Caco-2 (cell line): Measurements from ENCODE around the gene ZNF148. TPM values are rescaled to one million over a fixed set of nuclear protein-coding genes. Genes with fewer than 3 reads are reported as not detected.

Experiments used
- BruUV-seq: library from RNA; stranded (reverse); fragments of 400-500 nt; replicated peaks from 2 replicates; lab custom pipeline; 2021; lab: Mats Ljungman, UMichigan
- CTCF ChIA-PET: fragments of 300-600 bp; sonication (Branson Sonifier 250); formaldehyde crosslinking; loops from one replicate; lab custom pipeline; 2022; ENCODE audit warnings: antibody characterized with exemption; lab: Charles Lee
- POLR2A ChIA-PET: fragments of 300-600 bp; sonication (Branson Sonifier 250); formaldehyde crosslinking; loops from one replicate; lab custom pipeline; 2022; ENCODE audit warnings: antibody characterized with exemption; lab: Charles Lee
- DNase-seq, 2 experiments: peaks; one replicate each; pipeline versions ENCODE4 v3.0.0 to v3.0.0-alpha.2; 2020 to 2022
- H3K27me3 ChIP-seq: replicated peaks from 2 replicates; pipeline ENCODE4 v1.6.0; 2011; ENCODE audit warnings: low read length; ENCODE audit not compliant: control insufficient read depth, insufficient read depth
- H3K36me3 ChIP-seq: 2 replicates; pipeline ENCODE4 v1.5.1; 2011; ENCODE audit warnings: low read length; ENCODE audit not compliant: control insufficient read depth, insufficient read depth
- H3K4me1 ChIP-seq: fragments of 250-450 bp; sonication (Bioruptor Pico); 2 replicates; pipeline ENCODE4 v1.5.1; 2020; ENCODE audit warnings: mild to moderate bottlenecking
- H3K4me3 ChIP-seq: 2 replicates; pipeline ENCODE4 v1.5.1; 2011; ENCODE audit warnings: low read depth, mild to moderate bottlenecking, control low read depth, low read length
- H3K9me3 ChIP-seq: fragments of 250-450 bp; sonication (Bioruptor Pico); 2 replicates; pipeline ENCODE4 v1.5.1; 2020; ENCODE audit warnings: mild to moderate bottlenecking, moderate library complexity
- H3K27ac Mint-ChIP-seq: one replicate; pipeline ENCODE4 v1.8.0; 2022; ENCODE audit warnings: mixed read lengths; ENCODE audit not compliant: unreplicated experiment
- H3K27me3 Mint-ChIP-seq: one replicate; pipeline ENCODE4 v1.8.0; 2022; ENCODE audit warnings: mixed read lengths; ENCODE audit not compliant: insufficient read depth, unreplicated experiment
- H3K36me3 Mint-ChIP-seq: one replicate; pipeline ENCODE4 v1.8.0; 2022; ENCODE audit warnings: mild to moderate bottlenecking, mixed read lengths; ENCODE audit not compliant: insufficient read depth, unreplicated experiment
- H3K4me1 Mint-ChIP-seq: one replicate; pipeline ENCODE4 v1.8.0; 2022; ENCODE audit warnings: low read depth, mixed read lengths; ENCODE audit not compliant: unreplicated experiment
- H3K4me3 Mint-ChIP-seq: one replicate; pipeline ENCODE4 v1.8.0; 2022; ENCODE audit warnings: mild to moderate bottlenecking, moderate library complexity, mixed read lengths; ENCODE audit not compliant: unreplicated experiment
- H3K9me3 Mint-ChIP-seq: one replicate; pipeline ENCODE4 v1.8.0; 2022; ENCODE audit warnings: mixed read lengths; ENCODE audit not compliant: unreplicated experiment
- CTCF ChIP-seq, 2 experiments: fragments of 200-600 bp in 1 of 2; IDR thresholded peaks; 1 replicate in 1 of 2; 2 replicates in 1 of 2; pipeline versions ENCODE4 v1.5.1 to v1.8.0; 2011 to 2022; ENCODE audit warnings: antibody characterized with exemption in 1 of 2, control low read depth in 1 of 2, inconsistent platforms in 1 of 2, low read depth in 1 of 2, low read length in 1 of 2, mild to moderate bottlenecking in 1 of 2, moderate library complexity in 1 of 2; ENCODE audit not compliant: insufficient read depth in 1 of 2, severe bottlenecking in 1 of 2, unreplicated experiment in 1 of 2
- intact Hi-C: fragments of 100-400 bp; cut with micrococcal nuclease; formaldehyde crosslinking; loops from one replicate; pipeline ENCODE4 v1.10.0; 2022; ENCODE audit not compliant: unreplicated experiment
- total RNA-seq: library from RNA; stranded (reverse); gene quantifications from 2 replicates; pipeline ENCODE4 v1.2.3, GENCODE V29; 2022

Gene ZNF148
- total RNA-seq, 1 experiment from 2014 or later: 33.3 TPM

GRCh38 chr3:125332504-125332903, 42.6 kb downstream of the ZNF148 start:
- H3K4me3 Mint-ChIP-seq: no peak overlapping the region
- intact Hi-C loops: no loop called here
- DNase-seq: no peak
- Histone ChIP-seq H3K4me1 (0 out of 2 replicates have a peak, but pooled peaks cover 6% of the 10 kb centered on the region), H3K9me3 (no peaks in the 10 kb centered on the region), H3K4me3 (no peak overlapping the region), H3K27me3 (no peaks in the 10 kb centered on the region), H3K36me3 (no peaks in the 10 kb centered on the region)
- peaks cover 10% of the 10 kb centered on the region for H3K36me3 Mint-ChIP-seq
- H3K27ac Mint-ChIP-seq: no peak overlapping the region
- peaks cover 10% of the 10 kb centered on the region for H3K9me3 Mint-ChIP-seq
- no peaks in the 10 kb centered on the region for H3K27me3 Mint-ChIP-seq
- ChIA-PET POLR2A (no interaction called here), CTCF (no interaction called here)
- H3K4me1 Mint-ChIP-seq: peaks cover 7% of the 10 kb centered on the region
- TF ChIP-seq CTCF (IDR thresholded peaks at IDR 0.05; ENCODE audit: insufficient read depth in 1 of 2, low read depth in 1 of 2, low read length in 1 of 2, severe bottlenecking in 1 of 2, unreplicated experiment in 1 of 2): no peak
- BruUV-seq: no TSS peak

- no peak overlapping the region for H3K4me3 Mint-ChIP-seq
- DNase-seq: no peak
- peaks cover 9% of the 10 kb centered on the region for H3K36me3 Mint-ChIP-seq
- 0 out of 2 replicates have a peak, but pooled peaks cover 6% of the 10 kb centered on the region for H3K4me1 ChIP-seq
- H3K27me3 Mint-ChIP-seq: no peaks in the 10 kb centered on the region
- H3K27me3 ChIP-seq: no peaks in the 10 kb centered on the region
- intact Hi-C loops: no loop called here
- peaks cover 7% of the 10 kb centered on the region for H3K4me1 Mint-ChIP-seq
- no peak for TF ChIP-seq CTCF (IDR thresholded peaks at IDR 0.05; ENCODE audit: insufficient read depth in 1 of 2, low read depth in 1 of 2, low read length in 1 of 2, severe bottlenecking in 1 of 2, unreplicated experiment in 1 of 2)
- H3K36me3 ChIP-seq: no peaks in the 10 kb centered on the region; the same call in 1 of the 2 replicates
- H3K9me3 ChIP-seq: no peaks in the 10 kb centered on the region
- no peak overlapping the region for H3K4me3 ChIP-seq
- BruUV-seq: no TSS peak
- H3K9me3 Mint-ChIP-seq: peaks cover 10% of the 10 kb centered on the region
- ChIA-PET POLR2A (no interaction called here), CTCF (no interaction called here)
- no peak overlapping the region for H3K27ac Mint-ChIP-seq
These were observed 43.9 kb downstream of the ZNF148 start for GRCh38 chr3:125331243-125331642.

GRCh38 chr3:125326957-125327356, 48.2 kb downstream of the ZNF148 start:
- DNase-seq: no peak
- peaks cover 9% of the 10 kb centered on the region for H3K9me3 Mint-ChIP-seq
- H3K9me3 ChIP-seq: no peaks in the 10 kb centered on the region
- intact Hi-C loops: no loop called here
- no peak overlapping the region for H3K27ac Mint-ChIP-seq
- H3K4me1 Mint-ChIP-seq: peaks cover 6% of the 10 kb centered on the region
- H3K27me3 ChIP-seq: no peaks in the 10 kb centered on the region
- H3K4me1 ChIP-seq: no peaks in the 10 kb centered on the region
- TF ChIP-seq CTCF (IDR thresholded peaks at IDR 0.05; ENCODE audit: insufficient read depth in 1 of 2, low read depth in 1 of 2, low read length in 1 of 2, severe bottlenecking in 1 of 2, unreplicated experiment in 1 of 2): no peak
- ChIA-PET POLR2A (no interaction called here), CTCF (no interaction called here)
- H3K36me3 ChIP-seq: no peaks in the 10 kb centered on the region; the same call in 1 of the 2 replicates
- BruUV-seq: no TSS peak
- no peaks in the 10 kb centered on the region for H3K27me3 Mint-ChIP-seq
- peaks cover 4% of the 10 kb centered on the region for H3K36me3 Mint-ChIP-seq
- H3K4me3 Mint-ChIP-seq: no peak overlapping the region
- H3K4me3 ChIP-seq: no peak overlapping the region
